Left lobe of liver (tissue), 2 donors: ENCODE measurements around the gene ZFAND4. TPM values are rescaled to one million over a fixed set of nuclear protein-coding genes. Genes with fewer than 3 reads are reported as not detected.
"Not testable (repeated sequence)": the region's sequence is repeated elsewhere in the genome, so short reads cannot be mapped to it uniquely, and the experiment has no call there.

Source experiments
- ATAC-seq: fragments of 200-7000 bp; cut with Tn5 transposase; one replicate; pipeline ENCODE4 v1.9.1; 2020; ENCODE audit warnings: mild to moderate bottlenecking, moderate library complexity
- DNase-seq: peaks from one replicate; pipeline ENCODE4 v3.0.0-alpha.2; 2020; ENCODE audit warnings: low spot score
- total RNA-seq: library from RNA; stranded (reverse); gene quantifications from one replicate; pipeline ENCODE4 v1.2.1, GENCODE V29; 2021
- donor health status: DM: no; HTN: no; CAD: no; lungs with moderate emphysema.
- donor health status: DM: no; HTN: yes; CAD: no.

Gene ZFAND4
- total RNA-seq, 1 donor from 2014 or later = 11.7 TPM

- ATAC-seq = no peak
- no peak for DNase-seq
Measured at GRCh38 chr10:45646384-45647050, 26.1 kb downstream of the ZFAND4 start.

- DNase-seq (no peak), ATAC-seq (no peak)
Measured at GRCh38 chr10:45644527-45644926, 28.0 kb downstream of the ZFAND4 start.

GRCh38 chr10:45640941-45641340 is 31.6 kb downstream of the ZFAND4 start:
- no peak for ATAC-seq
- DNase-seq = no peak

GRCh38 chr10:45640049-45640448 is 32.5 kb downstream of the ZFAND4 start:
- ATAC-seq = no peak
- DNase-seq = no peak

- peak; percentile 85 for DNase-seq
Measured at GRCh38 chr10:45627412-45628048, 45.0 kb downstream of the ZFAND4 start.

GRCh38 chr10:45625879-45626278 is 46.7 kb downstream of the ZFAND4 start:
- DNase-seq = peak; percentile 59

More at GRCh38 chr10:45627412-45628048, 45.0 kb downstream of the ZFAND4 start:
- peak; percentile 87 for ATAC-seq

GRCh38 chr10:45624724-45625123 is 47.8 kb downstream of the ZFAND4 start:
- ATAC-seq (no peak), DNase-seq (no peak)

More at GRCh38 chr10:45625879-45626278, 46.7 kb downstream of the ZFAND4 start:
- peak; percentile 84 for ATAC-seq

GRCh38 chr10:45614869-45615268 is 57.7 kb downstream of the ZFAND4 start:
- no peak for DNase-seq
- ATAC-seq = no peak

- DNase-seq = no peak
- ATAC-seq = no peak
Measured at GRCh38 chr10:45612741-45613140, 59.8 kb downstream of the ZFAND4 start.

GRCh38 chr10:45608052-45608451 is 64.5 kb downstream of the ZFAND4 start:
- ATAC-seq (no peak), DNase-seq (no peak)

- no peak for ATAC-seq
- no peak for DNase-seq
Measured at GRCh38 chr10:45607276-45607675, 65.3 kb downstream of the ZFAND4 start.

GRCh38 chr10:45602836-45603235 is 69.7 kb downstream of the ZFAND4 start:
- DNase-seq = no peak
- ATAC-seq = no peak

- no peak for DNase-seq
- ATAC-seq = no peak
Measured at GRCh38 chr10:45602082-45602730, 70.4 kb downstream of the ZFAND4 start.

- DNase-seq, ATAC-seq: not testable (repeated sequence)
Measured at GRCh38 chr10:45601254-45601930, 71.2 kb downstream of the ZFAND4 start.

- ATAC-seq, DNase-seq: not testable (repeated sequence)
Measured at GRCh38 chr10:45600337-45601253, 72.0 kb downstream of the ZFAND4 start.

- no peak for ATAC-seq
- DNase-seq = no peak
Measured at GRCh38 chr10:45599646-45600045, 72.9 kb downstream of the ZFAND4 start.

- DNase-seq = no peak
- peak; percentile 14 for ATAC-seq
Measured at GRCh38 chr10:45599021-45599603, 73.5 kb downstream of the ZFAND4 start.

- ATAC-seq = no peak
- DNase-seq = no peak
Measured at GRCh38 chr10:45596526-45596925, 76.0 kb downstream of the ZFAND4 start.

- ATAC-seq = peak; percentile 92
- DNase-seq = peak; percentile 94
Measured at GRCh38 chr10:45594276-45595157, 78.1 kb downstream of the ZFAND4 start.
